CD4-positive, alpha-beta T cell treated with Interleukin-4 for 1 hour (primary cell): ENCODE data around the gene OVAAL.

ENCODE experiments used
- DNase-seq, 2 donors: peaks; one replicate each; pipeline ENCODE4 v3.0.0-alpha.2; 2020 to 2022

Gene OVAAL

DNA sequence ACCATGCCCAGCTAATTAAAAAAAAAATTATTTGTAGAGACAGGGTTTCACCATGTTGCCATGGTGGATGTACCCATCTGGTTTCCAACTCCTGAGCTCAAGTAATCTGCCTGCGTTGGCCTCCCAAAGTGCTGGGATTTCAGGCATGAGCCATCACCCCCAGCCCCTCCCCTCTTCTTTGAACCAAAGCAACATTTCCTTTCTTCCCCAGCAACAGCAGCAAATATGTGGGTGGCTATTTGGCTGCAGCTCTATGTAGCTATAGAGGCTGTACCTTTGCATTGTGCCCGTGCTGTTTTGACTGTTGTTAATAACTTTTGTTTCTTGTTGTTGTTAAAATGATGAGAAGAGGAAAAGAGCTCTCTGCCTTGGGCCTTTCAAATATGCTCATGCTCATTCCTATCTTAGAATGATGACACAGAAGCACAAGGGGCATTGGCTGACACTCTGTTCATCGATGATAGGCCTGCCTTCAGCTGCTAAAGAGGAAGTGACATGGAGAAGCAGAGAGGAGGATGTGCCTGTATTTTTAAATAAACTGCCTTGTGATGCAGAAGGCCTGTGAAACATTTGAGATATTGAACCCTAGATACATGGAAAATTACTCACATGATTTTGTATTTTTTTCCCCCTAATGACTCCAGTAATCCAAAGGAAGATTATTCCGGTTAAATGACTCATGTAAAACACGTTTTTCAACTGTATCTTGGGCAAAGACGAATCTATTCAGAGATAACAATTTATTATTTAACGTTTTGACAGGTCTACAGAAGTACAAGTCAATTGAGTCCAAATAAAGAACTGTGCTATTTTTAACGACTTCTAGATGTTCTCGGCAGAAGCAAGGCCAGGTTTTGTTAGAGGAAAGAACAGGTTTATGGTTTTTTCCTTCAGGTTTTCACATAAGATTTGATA lies 52.5 kb downstream of the OVAAL start:
- peak in 1 of 2 donors; percentile 26 for DNase-seq

DNA sequence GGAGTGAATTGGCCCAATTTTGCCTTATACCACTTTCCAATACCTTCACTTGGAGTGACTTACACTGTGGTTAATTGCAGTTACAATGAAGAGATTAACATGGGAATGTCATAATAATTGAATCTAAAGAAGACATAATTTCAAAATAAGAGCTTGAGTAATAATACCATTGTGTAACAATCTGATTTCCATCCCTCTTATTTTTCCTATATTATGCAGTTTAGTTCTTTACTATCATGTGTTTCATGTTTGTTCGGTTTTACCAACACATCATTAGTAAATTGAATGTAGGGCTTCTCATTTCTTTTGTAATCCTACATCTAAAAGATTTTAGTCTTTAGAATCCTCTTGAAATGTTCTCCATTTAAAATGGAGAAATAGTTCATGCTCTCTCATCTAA lies 53.9 kb downstream of the OVAAL start:
- DNase-seq = no peak

DNA sequence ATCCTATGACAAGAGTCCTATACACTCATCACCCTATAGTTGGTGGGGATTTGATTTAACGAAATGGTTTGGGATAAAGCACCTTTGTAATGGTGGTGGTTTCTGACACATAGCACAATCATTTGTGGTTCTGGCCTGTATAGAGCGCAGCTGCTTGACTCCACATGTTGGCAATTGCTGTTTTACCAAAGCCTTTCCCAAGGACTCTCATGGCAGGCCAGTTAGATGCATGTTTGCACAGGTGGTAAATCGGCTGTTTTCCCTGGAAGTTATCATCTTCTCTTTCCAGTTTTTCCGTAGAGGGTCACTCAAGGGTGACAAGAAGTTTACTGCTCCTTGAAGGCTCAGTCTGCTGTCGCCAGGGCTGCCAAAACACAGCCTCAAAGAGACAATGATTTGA lies 56.0 kb downstream of the OVAAL start:
- no peak for DNase-seq

DNA sequence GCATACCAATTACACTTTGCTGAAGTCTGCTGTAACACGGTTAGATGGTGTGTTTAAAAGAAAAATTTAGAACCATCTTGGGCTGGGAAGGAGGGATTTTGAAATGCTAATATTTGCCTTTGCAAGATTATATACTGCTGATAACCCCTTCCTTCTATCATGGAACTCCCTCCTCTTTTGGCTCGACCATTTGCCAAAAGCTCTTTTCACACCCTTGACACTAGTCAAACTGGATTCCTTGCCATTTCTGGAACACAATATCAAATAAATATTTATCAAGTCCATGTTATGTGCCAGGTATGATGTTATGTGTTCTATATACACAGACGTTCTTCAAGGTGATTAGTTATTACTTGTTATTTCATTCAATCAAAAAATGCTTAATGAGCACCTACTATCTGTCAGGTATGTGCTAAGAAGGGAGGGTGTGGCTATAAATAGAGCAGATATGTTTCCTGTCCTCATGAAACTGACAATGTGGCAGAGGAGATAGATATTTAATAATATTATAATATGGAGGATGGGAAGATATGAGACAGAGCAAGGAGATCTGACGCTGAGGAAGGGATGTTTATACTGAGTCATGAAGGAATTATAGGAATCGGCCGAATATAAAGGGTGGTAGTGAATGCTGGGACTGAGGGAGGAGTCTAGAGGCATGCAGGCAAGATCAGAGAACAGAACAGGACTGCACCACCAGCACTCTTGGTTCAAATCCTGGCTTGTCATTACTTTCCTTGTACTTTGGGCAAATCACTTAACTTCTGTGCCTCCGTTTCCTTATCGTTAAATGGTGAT lies 56.9 kb downstream of the OVAAL start:
- DNase-seq = no peak
